Measurements from ENCODE around the gene B4GALT4.

DNA sequence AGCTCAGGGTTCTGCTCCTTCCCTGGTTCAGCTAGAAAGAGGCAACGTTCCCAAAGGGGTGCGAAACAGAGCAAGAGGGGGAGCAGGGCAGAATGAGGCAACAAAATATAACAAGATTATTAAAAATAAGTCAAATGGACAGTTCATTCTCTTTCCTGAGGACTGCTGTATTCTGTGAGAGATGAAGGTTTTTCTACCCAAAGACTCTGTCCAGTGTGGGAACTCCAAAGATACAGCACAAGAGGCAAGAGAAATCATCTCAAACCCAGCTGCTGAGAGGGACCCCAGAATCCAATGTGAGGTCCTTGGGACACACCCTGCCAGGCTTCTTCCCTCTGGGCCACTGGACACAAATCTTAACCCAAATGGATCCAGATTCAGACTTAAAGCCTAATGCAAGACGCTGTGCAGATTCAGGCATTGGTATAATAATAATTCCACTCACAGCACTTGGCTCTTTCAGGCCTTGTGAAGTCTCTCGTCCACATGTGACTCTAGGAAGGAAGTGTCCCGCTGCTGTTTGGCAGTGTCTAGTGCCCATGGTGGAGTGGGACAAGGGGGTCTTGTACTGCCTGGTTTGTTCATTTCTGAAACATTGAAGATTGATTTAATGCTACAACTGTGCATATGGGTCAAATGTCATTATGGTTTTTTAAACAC, 39.0 kb upstream of the B4GALT4 start:
- no peak for TF ChIP-seq POLR2A (IDR thresholded peaks at IDR 0.05)
- no peak for TF ChIP-seq CTCF (IDR thresholded peaks at IDR 0.05)
